HG03103 (cell line): ENCODE measurements around the gene NEU1.
"Not testable (repeated sequence)": the region's sequence is repeated elsewhere in the genome, so short reads cannot be mapped to it uniquely, and the experiment has no call there.

Experiments used
- ATAC-seq: cut with Tn5 transposase; IDR thresholded peaks from one replicate; pipeline ENCODE4 v1.9.1; 2021; ENCODE audit warnings: low read depth; ENCODE audit not compliant: unreplicated experiment

NEU1 gene

DNA sequence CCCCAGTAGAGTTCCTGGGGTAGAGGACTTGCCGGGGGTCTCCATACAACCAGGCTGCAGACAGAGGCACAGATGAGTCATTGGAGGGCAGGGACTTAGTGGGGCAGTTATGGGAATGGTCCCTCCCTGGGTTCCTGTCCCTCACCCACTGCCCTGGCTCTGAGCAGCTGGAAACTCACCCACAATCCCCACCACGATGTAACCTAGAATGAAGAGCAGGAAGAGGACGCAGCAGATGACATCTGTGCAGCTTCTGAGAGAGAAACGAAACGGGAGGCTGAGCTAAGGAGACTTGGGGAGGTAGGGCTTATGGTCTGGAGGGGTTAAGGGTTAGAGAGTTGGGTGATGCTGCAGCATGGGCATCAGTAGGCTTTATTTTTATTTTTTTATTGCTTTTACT lies 13.3 kb upstream of the NEU1 start:
- ATAC-seq: no peak

GRCh38 chr6:31874836-31875572 lies 12.4 kb upstream of the NEU1 start:
- ATAC-seq: no peak

- ATAC-seq: no peak
Measured at GRCh38 chr6:31874084-31874670, 11.6 kb upstream of the NEU1 start.

- no peak for ATAC-seq
Measured at GRCh38 chr6:31871046-31871659, 8.5 kb upstream of the NEU1 start.

DNA sequence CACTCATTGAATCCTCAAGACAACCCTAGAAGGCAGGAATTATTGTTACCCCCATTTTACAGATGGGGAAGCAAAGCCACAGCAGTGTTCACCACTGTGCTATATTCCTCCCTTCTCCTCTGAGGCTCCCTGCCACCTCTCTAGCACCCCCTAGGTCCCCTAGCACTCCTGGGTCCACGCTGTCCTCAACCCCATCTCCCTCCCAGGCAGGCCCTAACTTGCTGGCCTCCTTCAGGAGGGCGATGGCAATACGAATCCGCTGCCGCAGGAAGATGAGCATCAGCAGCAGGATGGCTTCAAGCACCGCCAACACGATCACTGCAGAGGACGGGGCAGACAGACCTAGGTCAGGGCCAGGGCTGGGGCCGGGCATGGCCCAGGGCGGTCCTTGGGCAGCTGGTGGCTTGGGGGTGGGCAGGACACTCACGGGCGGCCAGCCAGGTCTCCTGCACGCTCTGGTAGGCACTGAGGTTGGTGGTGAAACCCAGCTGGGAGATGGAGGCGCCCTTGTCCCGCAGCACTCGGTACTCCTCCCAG lies 7.8 kb upstream of the NEU1 start:
- ATAC-seq: no peak

DNA sequence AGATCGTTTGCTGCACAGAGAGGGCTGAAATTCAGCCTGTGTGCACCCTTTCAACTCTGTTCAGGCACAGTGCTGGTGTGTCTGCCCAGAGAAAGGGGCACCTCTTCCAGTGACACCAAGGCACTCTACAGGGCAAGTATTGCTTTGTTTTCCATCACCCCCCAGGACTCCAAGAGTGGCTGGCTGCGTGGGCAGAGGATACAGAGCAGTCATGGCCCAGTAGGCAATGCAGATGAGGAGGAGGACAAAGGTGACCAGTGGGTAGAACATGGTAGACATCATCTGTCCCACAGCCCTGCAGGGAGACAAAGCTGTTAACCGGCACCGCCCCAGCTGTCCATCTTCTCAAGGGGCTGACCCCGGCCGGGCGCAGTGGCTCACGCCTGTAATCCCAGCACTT lies 6.7 kb upstream of the NEU1 start:
- no peak for ATAC-seq

DNA sequence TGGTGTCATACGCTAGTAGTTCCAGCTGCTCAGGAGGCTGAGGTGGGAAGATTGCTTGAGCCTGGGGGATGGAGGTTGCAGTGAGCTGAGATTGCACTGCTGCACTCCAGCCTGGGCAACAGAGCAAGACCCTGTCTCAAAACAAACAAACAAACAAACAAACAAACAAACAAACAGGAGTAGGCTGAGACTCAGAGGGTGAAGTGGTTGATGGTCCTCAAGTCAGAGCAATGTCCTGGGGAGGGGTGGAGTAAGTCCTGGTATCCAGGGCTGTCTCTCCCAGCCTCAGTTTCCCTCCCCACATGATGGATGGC lies 6.0 kb upstream of the NEU1 start:
- ATAC-seq: not testable (repeated sequence)

GRCh38 chr6:31865205-31866118 lies 2.8 kb upstream of the NEU1 start:
- no peak for ATAC-seq

DNA sequence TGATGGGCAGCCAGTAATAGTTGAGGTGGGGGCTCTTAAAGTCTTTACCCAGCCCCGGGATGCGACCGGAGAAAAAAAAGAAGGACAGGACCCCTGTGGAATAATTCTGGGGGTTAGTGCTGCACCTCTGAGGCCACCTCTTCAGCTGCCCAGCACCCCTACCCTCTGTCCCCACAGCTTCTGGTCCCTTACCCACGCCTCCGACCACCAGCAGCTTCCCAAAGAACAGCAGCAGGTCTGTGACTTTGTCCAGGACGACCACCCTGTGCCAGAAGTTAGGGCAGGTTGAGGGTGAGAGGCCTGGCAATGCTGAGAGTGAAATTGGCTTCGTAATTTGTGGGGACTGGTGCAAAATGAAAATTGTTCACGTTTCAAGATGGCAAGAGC lies 2.2 kb upstream of the NEU1 start:
- no peak for ATAC-seq

GRCh38 chr6:31864123-31864562 lies 1.5 kb upstream of the NEU1 start:
- not testable (repeated sequence) for ATAC-seq

GRCh38 chr6:31861919-31862343 lies 690 bp downstream of the NEU1 start:
- no peak for ATAC-seq

DNA sequence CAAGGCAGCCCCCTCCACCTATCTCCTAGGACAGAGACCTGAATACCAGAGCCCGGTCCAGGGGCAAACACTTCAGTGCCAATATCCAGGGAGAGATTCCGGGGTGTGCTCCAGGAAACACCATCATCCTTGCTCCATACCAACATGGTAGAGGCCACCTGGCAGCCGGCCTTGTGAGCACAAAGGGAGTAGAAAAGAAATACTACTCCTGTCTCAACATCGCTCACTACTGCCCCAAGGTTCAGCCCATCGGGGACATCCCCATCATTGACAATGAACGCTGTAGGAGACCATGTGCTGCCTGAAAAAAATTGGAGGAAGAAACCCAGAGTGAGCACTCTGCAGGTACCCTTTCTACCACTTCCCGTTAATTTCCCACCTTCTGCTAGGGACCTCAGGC lies 1.5 kb downstream of the NEU1 start:
- no peak for ATAC-seq

DNA sequence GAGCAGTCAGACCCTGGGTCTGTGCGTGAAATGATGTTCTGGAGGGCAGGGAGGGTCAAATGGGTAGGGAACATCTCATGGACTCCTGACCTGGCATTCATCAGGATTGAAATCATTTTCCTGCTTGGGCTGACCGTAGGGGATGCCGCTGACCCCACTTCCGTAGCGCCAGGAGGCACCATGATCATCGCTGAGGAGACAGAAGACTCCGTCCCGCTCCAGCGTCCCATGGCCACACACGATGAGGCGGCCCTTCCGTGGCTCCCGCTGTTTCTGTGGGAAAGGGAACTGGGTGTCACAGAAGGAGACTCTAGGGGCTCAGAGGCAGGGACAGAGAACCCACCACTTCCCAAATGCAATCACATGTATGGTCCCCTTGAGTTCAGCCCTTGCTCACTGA lies 2.3 kb downstream of the NEU1 start:
- ATAC-seq: no peak

DNA sequence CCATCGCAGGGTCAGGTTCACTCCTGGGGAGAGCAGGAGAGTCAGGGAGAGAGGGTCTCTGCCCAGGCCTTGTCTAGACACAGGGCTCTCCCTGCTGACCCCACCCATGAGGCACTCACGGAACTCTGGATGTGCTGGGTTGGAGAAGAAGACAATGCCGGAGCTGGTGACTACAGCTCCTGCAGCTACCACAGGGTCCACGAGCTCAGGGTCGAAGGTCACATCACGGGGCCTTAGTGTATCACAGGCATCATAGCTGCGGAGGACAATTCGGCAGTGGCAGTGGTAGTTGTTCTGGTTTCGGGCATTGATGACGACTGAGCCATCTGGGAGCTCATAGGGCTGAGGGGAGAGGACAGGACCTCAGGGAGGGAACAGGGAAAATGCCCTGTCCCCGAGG lies 2.7 kb downstream of the NEU1 start:
- ATAC-seq: no peak

DNA sequence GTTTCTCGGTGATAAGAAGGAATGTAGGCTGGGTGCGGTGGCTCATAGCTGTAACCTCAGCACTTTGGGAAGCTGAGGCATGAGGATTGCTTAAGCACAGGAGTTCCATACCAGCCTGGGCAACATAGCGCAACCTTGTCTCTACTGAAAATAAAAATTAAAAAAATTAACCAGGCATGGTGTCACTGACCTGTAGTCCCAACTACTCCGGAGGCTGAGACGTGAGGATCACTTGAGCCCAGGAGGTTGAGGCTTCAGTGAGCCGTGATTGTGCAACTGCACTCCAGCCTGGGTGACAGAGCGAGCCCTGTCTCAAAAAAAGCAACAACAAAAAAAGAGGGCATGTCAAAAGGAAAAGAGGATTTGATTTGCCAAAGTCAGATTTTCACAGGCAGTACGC lies 3.9 kb downstream of the NEU1 start:
- ATAC-seq: no peak

DNA sequence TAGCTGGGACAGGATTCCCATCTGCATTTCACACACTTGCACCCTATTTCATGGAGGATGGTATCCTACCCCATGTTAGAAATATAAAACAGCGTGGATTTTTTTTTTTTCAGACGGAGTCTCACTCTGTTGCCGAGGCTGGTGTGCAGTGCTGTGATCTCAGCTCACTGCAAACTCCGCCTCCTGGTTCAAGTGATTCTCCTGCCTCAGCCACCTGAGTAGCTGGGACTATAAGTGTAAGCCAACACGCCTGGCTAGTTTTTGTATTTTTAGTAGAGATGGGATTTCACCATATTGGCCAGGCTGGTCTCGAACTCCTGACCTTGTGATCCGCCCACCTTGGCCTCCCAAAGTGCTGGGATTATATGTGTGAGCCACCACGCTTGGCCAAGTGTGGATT lies 4.8 kb downstream of the NEU1 start:
- not testable (repeated sequence) for ATAC-seq

DNA sequence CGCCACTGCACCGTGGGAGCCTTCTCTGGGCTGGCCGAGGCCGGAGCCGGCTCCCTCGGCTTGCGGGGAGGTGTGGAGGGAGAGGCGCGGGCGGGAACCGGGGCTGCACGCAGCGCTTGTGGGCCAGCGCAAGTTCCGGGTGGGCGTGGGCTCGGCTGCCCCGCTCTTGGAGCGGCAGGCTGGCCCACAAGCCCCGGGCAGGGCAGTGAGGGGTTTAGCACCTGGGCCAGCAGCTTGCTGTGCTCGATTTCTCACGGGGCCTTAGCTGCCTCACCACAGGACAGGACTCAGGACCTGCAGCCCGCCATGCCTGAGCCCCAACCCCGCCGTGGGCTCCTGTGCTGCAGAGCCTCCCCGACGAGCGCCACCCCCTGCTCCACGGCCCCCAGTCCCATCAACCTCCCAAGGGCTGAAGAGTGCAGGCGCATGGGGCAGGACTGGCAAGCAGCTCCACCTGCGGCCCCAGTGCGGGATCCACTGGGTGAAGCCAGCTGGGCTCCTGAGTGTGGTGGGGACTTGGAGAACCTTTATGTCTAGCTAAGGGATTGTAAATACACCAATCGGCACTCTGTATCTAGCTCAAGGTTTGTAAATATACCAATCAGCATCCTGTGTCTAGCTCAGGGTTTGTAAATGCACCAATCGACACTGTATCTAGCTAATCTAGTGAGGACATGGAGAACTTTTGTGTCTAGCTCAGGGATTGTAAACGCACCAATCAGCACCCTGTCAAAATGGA lies 10.5 kb downstream of the NEU1 start:
- not testable (repeated sequence) for ATAC-seq

DNA sequence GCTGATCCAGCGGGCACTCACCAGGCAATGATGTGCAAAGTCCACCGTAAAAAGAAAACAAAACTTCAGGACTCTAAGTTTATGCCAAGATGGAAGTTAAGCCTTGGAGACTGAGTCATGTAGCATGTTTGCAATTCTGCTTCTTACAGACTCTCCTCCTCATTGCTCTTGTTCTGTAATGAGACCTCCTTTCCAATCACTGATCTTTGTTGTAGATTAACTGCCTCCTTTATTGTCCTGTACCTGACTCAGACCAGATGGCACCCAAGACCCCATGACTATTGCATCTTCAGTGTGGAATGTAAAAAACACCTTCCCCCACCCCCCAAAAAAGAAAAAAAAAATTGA lies 11.2 kb downstream of the NEU1 start:
- no peak for ATAC-seq

- ATAC-seq: no peak
Measured at GRCh38 chr6:31850765-31851484, 11.7 kb downstream of the NEU1 start.
